K562 (cell line): Measurements from ENCODE around the gene CHTOP. TPM values are rescaled to one million over a fixed set of nuclear protein-coding genes. Genes with fewer than 3 reads are reported as not detected.

ENCODE experiments used
- ATAC-seq: fragments of 200-7000 bp; cut with Tn5 transposase; 3 replicates; pipeline ENCODE4 v1.9.1; 2020; ENCODE audit warnings: moderate library complexity
- BruUV-seq: library from RNA; stranded (reverse); fragments of 400-500 nt; replicated peaks from 2 replicates; lab custom pipeline; 2021; lab: Mats Ljungman, UMichigan
- CTCF ChIA-PET: fragments of 300-600 bp; formaldehyde crosslinking; extraction: SDS; loops from one replicate; lab custom pipeline; 2021; ENCODE audit warnings: low intra/inter-chr PET ratio; lab: Yijun Ruan, JAX
- POLR2A ChIA-PET: fragments of 300-600, 350-650 bp; sonication (Branson Sonifier 250); formaldehyde crosslinking; extraction: SDS; loops from one replicate; lab custom pipeline; 2021; ENCODE audit warnings: antibody characterized with exemption, inconsistent platforms; lab: Yijun Ruan, JAX
- DNase-seq, 4 experiments: peaks; one replicate each; pipeline versions ENCODE4 v3.0.0 to v3.0.0-alpha.2; 2011 to 2018; ENCODE audit warnings: low spot score in 3 of 4, mixed read lengths in 3 of 4; ENCODE audit errors: extremely low read depth in 1 of 4
- FAIRE-seq: peaks from 2 replicates; lab custom pipeline; 2011; peaks lifted over from hg19 to GRCh38; lab: Jason Lieb, UNC
- H2AFZ ChIP-seq: 2 replicates; pipeline ENCODE4 v1.6.0; 2011; ENCODE audit warnings: low read depth, low read length, control low read depth, inconsistent platforms
- H3K27ac ChIP-seq: fragments of 200-600 bp; 3 replicates; pipeline ENCODE4 v1.8.0; 2011; ENCODE audit warnings: low read depth, mild to moderate bottlenecking, control low read depth, inconsistent platforms, low read length, moderate library complexity, mixed read lengths; ENCODE audit errors: extremely low read depth
- H3K27me3 ChIP-seq, 2 experiments: fragments of 300-600 bp in 1 of 2; 2 replicates in 1 of 2; 3 replicates in 1 of 2; pipeline versions ENCODE4 v1.6.0 to v1.8.0; 2011; ENCODE audit warnings: inconsistent platforms in 2 of 2, low read length in 2 of 2, mild to moderate bottlenecking in 1 of 2, mixed read lengths in 1 of 2, moderate library complexity in 1 of 2; ENCODE audit not compliant: control insufficient read depth in 2 of 2, insufficient read depth in 2 of 2
- H3K36me3 ChIP-seq: fragments of 300-600 bp; 3 replicates; pipeline ENCODE4 v1.8.0; 2011; ENCODE audit warnings: mild to moderate bottlenecking, low read length, inconsistent platforms; ENCODE audit not compliant: control insufficient read depth, insufficient read depth
- H3K4me1 ChIP-seq, 2 experiments: fragments of 200-600 bp in 1 of 2; replicated peaks in 1 of 2; 2 replicates in 1 of 2; 3 replicates in 1 of 2; pipeline versions ENCODE4 v1.5.1 to v1.8.0; 2011; ENCODE audit warnings: inconsistent platforms in 2 of 2, low read length in 2 of 2, mild to moderate bottlenecking in 1 of 2, mixed read lengths in 1 of 2, moderate library complexity in 1 of 2; ENCODE audit not compliant: control insufficient read depth in 2 of 2, insufficient read depth in 2 of 2
- H3K4me2 ChIP-seq: 2 replicates; pipeline ENCODE4 v1.6.1; 2011; ENCODE audit warnings: low read length, control low read depth, inconsistent platforms, mixed read lengths; ENCODE audit not compliant: insufficient read depth
- H3K4me3 ChIP-seq: fragments of 200-600 bp; sonication (generic), shearing (Covaris generic); 2 replicates; pipeline ENCODE4 v1.5.1; 2016; ENCODE audit warnings: control low read depth, inconsistent platforms
- H3K79me2 ChIP-seq: fragments of 200-600 bp; 3 replicates; pipeline ENCODE4 v1.8.0; 2011; ENCODE audit warnings: low read length, inconsistent platforms; ENCODE audit not compliant: control insufficient read depth, insufficient read depth
- H3K9ac ChIP-seq, 2 experiments: 2 replicates each; pipeline versions ENCODE4 v1.6.0 to v1.6.1; 2011; ENCODE audit warnings: low read depth in 2 of 2, low read length in 2 of 2, control low read depth in 1 of 2, inconsistent platforms in 1 of 2, mild to moderate bottlenecking in 1 of 2, mixed read lengths in 1 of 2; ENCODE audit not compliant: insufficient read depth in 1 of 2
- H3K9me1 ChIP-seq: one replicate; pipeline ENCODE4 v1.6.0; 2011; ENCODE audit warnings: inconsistent platforms, mild to moderate bottlenecking, low read length, moderate library complexity; ENCODE audit not compliant: control insufficient read depth, insufficient read depth
- H3K9me3 ChIP-seq: replicated peaks from 2 replicates; pipeline ENCODE4 v1.5.1; 2011; ENCODE audit warnings: low read depth, low read length, inconsistent platforms; ENCODE audit not compliant: control insufficient read depth, insufficient read depth
- H4K20me1 ChIP-seq: replicated peaks from 2 replicates; pipeline ENCODE4 v1.6.1; 2011; ENCODE audit warnings: low read length, inconsistent platforms, mixed read lengths; ENCODE audit not compliant: control insufficient read depth, insufficient read depth
- ARID1B ChIP-seq: fragments of 450-650 bp; IDR thresholded peaks from 2 replicates; pipeline ENCODE4 v1.6.1; 2016; ENCODE audit warnings: antibody characterized with exemption, mild to moderate bottlenecking, inconsistent platforms
- CBFA2T2 ChIP-seq: fragments of 450-650 bp; conservative IDR thresholded peaks from 2 replicates; pipeline ENCODE4 v1.6.1; 2017; ENCODE audit warnings: mild to moderate bottlenecking
- CBFA2T3 ChIP-seq: fragments of 450-650 bp; IDR thresholded peaks from 2 replicates; pipeline ENCODE4 v1.6.1; 2017
- CC2D1A ChIP-seq: fragments of 450-650 bp; IDR thresholded peaks from 2 replicates; pipeline ENCODE4 v1.6.1; 2017; ENCODE audit warnings: mild to moderate bottlenecking
- CHCHD3 ChIP-seq: fragments of 250-450 bp; sonication (Bioruptor Pico); IDR thresholded peaks from 2 replicates; pipeline ENCODE4 v2.1.2; 2022; ENCODE audit warnings: mild to moderate bottlenecking
- DPF2 ChIP-seq: fragments of 450-650 bp; IDR thresholded peaks from 2 replicates; pipeline ENCODE4 v1.6.1; 2016
- ELF4 ChIP-seq: fragments of 450-650 bp; formaldehyde crosslinking; IDR thresholded peaks from 2 replicates; pipeline ENCODE4 v1.4.0; 2022; ENCODE audit warnings: missing genetic modification characterization
- HDAC6 ChIP-seq: IDR thresholded peaks from 2 replicates; pipeline ENCODE4 v1.6.1; 2012; ENCODE audit warnings: low read depth, mild to moderate bottlenecking, control low read depth, inconsistent platforms, low read length, moderate library complexity
- MTA2 ChIP-seq: fragments of 450-650 bp; IDR thresholded peaks from 2 replicates; pipeline ENCODE4 v1.6.1; 2016; ENCODE audit warnings: low read depth
- MYNN ChIP-seq, 2 experiments: sonication (generic); formaldehyde crosslinking in 1 of 2; IDR thresholded peaks; 2 replicates each; pipeline versions ENCODE4 v1.5.0 to v1.6.1; 2016 to 2020; ENCODE audit warnings: antibody characterized with exemption in 1 of 2, missing genetic modification reagents in 1 of 2
- NR2C2 ChIP-seq, 2 experiments: fragments of 200-800 bp in 1 of 2; sonication (Bioruptor generic) in 1 of 2; sonication (generic) in 1 of 2; formaldehyde crosslinking in 1 of 2; IDR thresholded peaks; 2 replicates each; pipeline versions ENCODE4 v1.6.1 to v1.8.0; 2016 to 2022; ENCODE audit warnings: mild to moderate bottlenecking in 1 of 2, missing compliant biosample characterization in 1 of 2, missing genetic modification characterization in 1 of 2, missing genetic modification reagents in 1 of 2
- POLR2AphosphoS5 ChIP-seq: IDR thresholded peaks from 2 replicates; pipeline ENCODE4 v1.6.1; 2011; ENCODE audit warnings: mild to moderate bottlenecking, low read depth, low read length, moderate library complexity; ENCODE audit not compliant: control insufficient read depth, insufficient read depth
- TAL1 ChIP-seq: fragments of 450-650 bp; IDR thresholded peaks from 2 replicates; pipeline ENCODE4 v1.6.1; 2016; ENCODE audit warnings: mild to moderate bottlenecking
- TCF3 ChIP-seq: sonication (generic); formaldehyde crosslinking; IDR thresholded peaks from 2 replicates; pipeline ENCODE4 v1.4.0; 2020; ENCODE audit warnings: mild to moderate bottlenecking, missing genetic modification reagents
- TEAD1 ChIP-seq, 2 experiments: fragments of 450-650 bp in 1 of 2; sonication (generic) in 1 of 2; formaldehyde crosslinking; IDR thresholded peaks; 2 replicates each; pipeline versions ENCODE4 v1.4.0 to v1.8.0; 2020 to 2022; ENCODE audit warnings: mild to moderate bottlenecking in 2 of 2, missing genetic modification reagents in 1 of 2
- TEAD4 ChIP-seq, 2 experiments: sonication (generic) in 1 of 2; formaldehyde crosslinking in 1 of 2; IDR thresholded peaks; 2 replicates each; pipeline versions ENCODE4 v1.6.1 to v1.8.0; 2012 to 2022; ENCODE audit warnings: borderline replicate concordance in 1 of 2, inconsistent platforms in 1 of 2, low read length in 1 of 2, mild to moderate bottlenecking in 1 of 2, missing genetic modification reagents in 1 of 2
- ZNF24 ChIP-seq: fragments of 450-650 bp; IDR thresholded peaks from 2 replicates; pipeline ENCODE4 v1.6.1; 2016
- WGBS: fragments of 100-300 bp; shearing (Covaris generic); methylation state at CpG from one replicate; pipeline ENCODE4 v1.1.6; 2016; ENCODE audit warnings: low coverage, mixed read lengths; ENCODE audit not compliant: insufficient coverage; ENCODE audit errors: missing lambda C conversion rate; 5-methylcytosine and 5-hydroxymethylcytosine counted together
- in situ Hi-C: fragments of 300-500 bp; cut with MboI; formaldehyde crosslinking; loops from 4 replicates; pipeline ENCODE4 v1.15.0; 2018; ENCODE audit warnings: inconsistent platforms, mixed read lengths
- intact Hi-C: fragments of 100-400 bp; cut with micrococcal nuclease; formaldehyde crosslinking; loops from 2 replicates; pipeline ENCODE4 v1.14.2; 2022
- polyA plus RNA-seq, 8 experiments: library from polyadenylated mRNA; depleted of rRNA in 4 of 8; stranded (reverse) in 5 of 8; unstranded in 3 of 8; fragments of >200 nt; fragmentation: Nextera tagmentation in 2 of 8; fragmentation: Illumina TruSeq in 1 of 8; extraction: Ambion mirVana in 2 of 8; extraction: Trizol in 1 of 8; gene quantifications; 2 replicates each; pipeline versions ENCODE4 v1.2.1 to v1.2.3, GENCODE V29; 2011 to 2014; ENCODE audit warnings: inconsistent platforms in 1 of 8, missing spikeins in 1 of 8
- total RNA-seq, 7 experiments: library from RNA; depleted of rRNA in 6 of 7; stranded (reverse); fragments of >200 nt in 6 of 7; fragmentation: Illumina TruSeq in 2 of 7; extraction: Trizol in 2 of 7; gene quantifications; 2 replicates each; pipeline versions ENCODE4 v1.2.1 to v1.2.3, GENCODE V29; 2011 to 2021; ENCODE audit warnings: low replicate concordance in 1 of 7
- TF ChIP-seq, protein P1 (sequence below): IDR thresholded peaks from 2 replicates; pipeline ENCODE4 v1.6.1; 2012; ENCODE audit warnings: low read depth, low read length, improper control_type of control experiment, borderline replicate concordance

Gene CHTOP
- total and polyA plus RNA-seq, 9 of the 15 experiments (the other 6 are each of a cell fraction or from before 2014, with no cell fraction given), result 10.2 to 91.8 (median 60.8) TPM

DNA sequence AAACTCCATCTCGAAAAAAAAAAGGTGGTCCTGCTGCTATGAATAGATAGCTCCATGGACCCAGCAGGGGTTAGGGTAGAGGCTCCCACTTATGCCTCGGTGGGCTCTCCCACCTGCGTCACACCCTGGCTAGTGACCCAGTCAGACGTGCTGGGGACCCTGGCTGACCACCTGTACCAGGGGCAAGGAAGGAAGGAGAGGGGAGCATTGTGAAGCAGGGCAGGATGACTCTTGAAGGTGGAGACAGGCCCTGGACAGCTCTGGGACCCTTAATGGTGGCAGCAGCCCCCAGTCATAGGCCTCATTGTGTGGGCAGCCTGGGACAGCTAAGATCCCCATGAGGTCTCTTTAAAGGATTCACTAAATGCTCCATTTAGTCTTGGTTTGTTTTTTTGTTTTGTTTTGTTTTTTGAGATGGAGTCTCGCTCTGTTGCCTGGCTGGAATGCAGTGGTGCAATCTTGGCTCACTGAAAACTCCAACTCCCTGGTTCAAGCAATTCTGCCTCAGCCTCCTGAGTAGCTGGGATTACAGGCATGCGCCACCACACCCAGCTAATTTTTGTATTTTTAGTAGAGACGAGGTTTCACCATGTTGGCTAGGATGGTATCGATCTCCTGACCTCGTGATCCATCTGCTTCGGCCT, 14.3 kb downstream of the CHTOP start (continued):
- TF ChIP-seq, protein P1, sequence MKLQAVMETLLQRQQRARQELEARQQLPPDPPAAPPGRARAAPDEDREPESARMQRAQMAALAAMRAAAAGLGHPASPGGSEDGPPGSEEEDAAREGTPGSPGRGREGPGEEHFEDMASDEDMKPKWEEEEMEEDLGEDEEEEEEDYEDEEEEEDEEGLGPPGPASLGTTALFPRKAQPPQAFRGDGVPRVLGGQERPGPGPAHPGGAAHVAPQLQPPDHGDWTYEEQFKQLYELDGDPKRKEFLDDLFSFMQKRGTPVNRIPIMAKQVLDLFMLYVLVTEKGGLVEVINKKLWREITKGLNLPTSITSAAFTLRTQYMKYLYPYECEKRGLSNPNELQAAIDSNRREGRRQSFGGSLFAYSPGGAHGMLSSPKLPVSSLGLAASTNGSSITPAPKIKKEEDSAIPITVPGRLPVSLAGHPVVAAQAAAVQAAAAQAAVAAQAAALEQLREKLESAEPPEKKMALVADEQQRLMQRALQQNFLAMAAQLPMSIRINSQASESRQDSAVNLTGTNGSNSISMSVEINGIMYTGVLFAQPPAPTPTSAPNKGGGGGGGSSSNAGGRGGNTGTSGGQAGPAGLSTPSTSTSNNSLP, result no peak

DNA sequence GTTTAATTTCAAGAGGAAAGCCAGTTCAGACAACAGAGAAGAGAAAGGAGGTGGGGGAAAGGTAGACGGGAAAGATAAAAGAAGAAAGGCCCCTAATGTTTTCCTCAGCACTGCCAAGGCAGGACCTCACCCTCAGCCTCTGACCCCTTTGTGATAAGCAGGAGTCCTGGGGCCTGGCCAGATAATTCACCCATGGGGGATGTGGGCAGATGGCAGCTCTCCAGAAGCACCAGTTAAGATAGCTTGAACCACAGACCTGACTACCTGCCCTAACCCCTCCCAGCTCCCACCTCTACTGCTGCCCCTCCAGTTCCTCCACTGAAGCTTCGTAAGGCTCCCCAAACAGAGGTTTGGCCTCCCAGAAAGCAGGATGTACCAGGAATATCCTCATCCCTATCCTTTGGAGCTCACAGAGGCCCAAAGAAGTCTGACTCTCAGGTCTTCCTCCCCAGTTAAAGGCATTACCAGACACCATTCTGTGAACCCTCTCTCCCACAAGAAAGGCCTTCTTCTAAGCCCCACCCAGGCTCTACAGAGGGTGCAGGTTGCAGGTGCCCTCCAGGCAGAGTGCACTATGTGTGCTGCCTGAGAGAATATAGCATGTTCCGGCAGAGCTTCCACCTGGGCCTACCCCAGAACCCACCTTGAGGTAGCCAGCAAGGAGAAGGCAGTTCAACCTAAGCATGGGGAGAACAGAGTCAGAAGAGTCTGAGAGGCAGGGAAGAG, 15.4 kb downstream of the CHTOP start:
- CTCF ChIA-PET, result no interaction called here
- H3K9me3 ChIP-seq, result no peaks in the 10 kb centered on the region
- no peak overlapping the region for H2AFZ ChIP-seq
- H4K20me1 ChIP-seq, result no peaks in the 10 kb centered on the region
- peak; percentile 47 for ATAC-seq
- H3K4me3 ChIP-seq, result no peak overlapping the region
- no peaks in the 10 kb centered on the region for H3K9me1 ChIP-seq
- intact Hi-C loops, result no loop called here
- POLR2A ChIA-PET, result interaction anchor here (0.6 to 14.7 kb wide), 11 partner anchors 10 to 1242 kb away, joined by 3 to 205 read pairs (median 4); partner anchors contain the start of genes CHTOP, RAB13, S100A1 and S100A13
- DNase-seq, result peak; percentile 32 to 71 (median 48)
- H3K27me3 ChIP-seq, result no peaks in the 10 kb centered on the region
- peaks cover 29% of the 10 kb centered on the region for H3K36me3 ChIP-seq
- BruUV-seq, result no TSS peak
- H3K4me1 ChIP-seq, result peaks cover 14% of the 10 kb centered on the region in 2 experiments
- in situ Hi-C loops, result no loop called here
- FAIRE-seq, result peak; percentile 80
- peak overlapping the region; percentile 18 to 65; a peak in 2 of 4 replicates for H3K9ac ChIP-seq
- 33% methylated on average over 3 of the region's 3 CpGs for WGBS
- H3K79me2 ChIP-seq, result no peaks in the 10 kb centered on the region
- no peak overlapping the region for H3K4me2 ChIP-seq
- no peak overlapping the region; the same call in 2 of the 3 replicates for H3K27ac ChIP-seq
- TF ChIP-seq CBFA2T3 (peak; percentile 82), DPF2 (0 out of 2 replicates have a peak, but pooled peaks have one; percentile 37), ZNF24 (no peak), TEAD4 (IDR thresholded peaks at IDR 0.05; ENCODE audit: low read length) (peak; percentile 24; the same call in 1 of the 2 replicates), TEAD4 (CRISPR knock-in tag; IDR thresholded peaks at IDR 0.05; ENCODE audit: borderline replicate concordance) (no peak), CHCHD3 (CRISPR knock-in tag) (no peak), CBFA2T2 (peak; percentile 69), MYNN (IDR thresholded peaks at IDR 0.05) (0 out of 2 replicates have a peak, but pooled peaks have one; percentile 34), MYNN (CRISPR knock-in tag; IDR thresholded peaks at IDR 0.05) (no peak), ELF4 (no peak), TCF3 (CRISPR knock-in tag) (peak; percentile 57), NR2C2 (CRISPR knock-in tag; IDR thresholded peaks at IDR 0.05) (no peak), NR2C2 (tag; IDR thresholded peaks at IDR 0.05) (peak; percentile 39; the same call in 1 of the 2 replicates), POLR2AphosphoS5 (peak; percentile 16; the same call in 1 of the 2 replicates), CC2D1A (0 out of 2 replicates have a peak, but pooled peaks have one; percentile 15), MTA2 (0 out of 2 replicates have a peak, but pooled peaks have one; percentile 7), ARID1B (peak; percentile 50), TEAD1 (CRISPR knock-in tag; IDR thresholded peaks at IDR 0.05) (0 out of 4 replicates have a peak, but pooled peaks of 1 of the 2 experiments have one; percentile 5), TAL1 (peak; percentile 47; the same call in 1 of the 2 replicates), HDAC6 (no peak)
